Glutamatergic neuron (in vitro differentiated cells): Measurements from ENCODE around the gene MTG2. TPM values are rescaled to one million over a fixed set of nuclear protein-coding genes. Genes with fewer than 3 reads are reported as not detected.

Experiments
- DNase-seq: peaks from one replicate; pipeline ENCODE4 v3.0.0; 2022
- H3K27ac Mint-ChIP-seq: one replicate; pipeline ENCODE4 v1.8.0; 2020; ENCODE audit warnings: mild to moderate bottlenecking, mixed read lengths, inconsistent platforms; ENCODE audit not compliant: unreplicated experiment
- H3K27me3 Mint-ChIP-seq: one replicate; pipeline ENCODE4 v1.8.0; 2020; ENCODE audit warnings: mild to moderate bottlenecking, moderate library complexity, mixed read lengths, inconsistent platforms; ENCODE audit not compliant: unreplicated experiment
- H3K36me3 Mint-ChIP-seq: one replicate; pipeline ENCODE4 v1.8.0; 2020; ENCODE audit warnings: mild to moderate bottlenecking, mixed read lengths, inconsistent platforms; ENCODE audit not compliant: unreplicated experiment
- H3K4me1 Mint-ChIP-seq: one replicate; pipeline ENCODE4 v1.8.0; 2020; ENCODE audit warnings: mild to moderate bottlenecking, low read depth, mixed read lengths, inconsistent platforms; ENCODE audit not compliant: unreplicated experiment
- H3K4me3 Mint-ChIP-seq: one replicate; pipeline ENCODE4 v1.8.0; 2020; ENCODE audit warnings: mild to moderate bottlenecking, mixed read lengths, inconsistent platforms; ENCODE audit not compliant: unreplicated experiment
- H3K9me3 Mint-ChIP-seq: one replicate; pipeline ENCODE4 v1.8.0; 2020; ENCODE audit warnings: mild to moderate bottlenecking, moderate library complexity, mixed read lengths, inconsistent platforms; ENCODE audit not compliant: unreplicated experiment
- total RNA-seq: library from RNA; stranded (reverse); fragmentation: NEBNext Ultra II Directional; extraction: Animal tissue kit (Norgen Biotek cat#: 25700); gene quantifications from one replicate; pipeline ENCODE4 v1.2.1, GENCODE V29; 2021; ENCODE audit not compliant: unreplicated experiment
- TF ChIP-seq, protein P1 (sequence below): fragments of 200-600 bp; sonication (generic); IDR thresholded peaks from one replicate; pipeline ENCODE4 v1.5.0; 2021; ENCODE audit not compliant: partially characterized antibody, unreplicated experiment

The MTG2 gene
- total RNA-seq, 1 donor from 2014 or later = 27.1 TPM

DNA sequence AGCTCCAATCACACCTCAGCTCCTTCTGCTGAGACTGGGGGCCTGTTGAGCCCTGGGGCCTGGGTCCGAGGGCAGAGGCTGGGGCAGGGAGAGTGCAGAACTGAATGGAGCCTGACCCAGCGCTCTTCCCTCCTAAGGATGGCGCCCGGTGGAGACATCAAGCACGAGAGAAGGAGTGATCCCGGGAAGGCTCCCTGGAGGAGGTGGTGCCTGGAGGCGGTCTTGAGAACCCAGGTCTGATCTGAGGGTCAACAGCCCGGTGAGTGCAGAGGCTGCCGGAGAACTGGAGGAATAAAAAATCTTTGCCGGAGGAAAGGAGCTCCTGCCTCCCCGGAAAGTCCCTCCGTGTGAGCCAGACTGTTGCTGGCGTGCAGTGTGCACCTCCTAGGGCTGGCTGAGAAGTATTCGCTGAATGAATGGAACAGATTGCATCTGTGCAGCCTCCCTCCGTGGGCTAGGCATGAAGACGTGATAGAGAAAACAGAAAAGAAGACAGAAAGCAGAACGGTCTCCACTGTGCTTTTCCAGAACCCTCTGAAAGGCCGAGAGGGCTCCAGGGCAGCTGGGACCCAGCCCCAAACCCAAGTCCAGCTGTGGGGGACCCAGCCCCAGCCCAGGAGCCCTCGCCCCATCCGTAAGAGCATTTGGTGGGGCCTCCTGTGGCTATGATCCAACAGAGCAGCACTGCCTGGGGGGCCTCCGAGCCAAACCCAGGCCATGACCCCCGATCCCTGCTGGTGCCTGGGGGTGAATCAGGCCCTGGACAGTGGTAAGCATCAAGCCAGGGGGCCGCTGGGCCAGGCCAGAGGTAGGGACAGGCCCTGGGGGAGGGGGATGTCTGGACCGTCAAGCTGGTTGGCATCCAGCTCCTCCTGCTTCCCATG, 44.1 kb downstream of the MTG2 start:
- Mint-ChIP-seq H3K27ac (peak overlapping the region; percentile 72), H3K9me3 (peaks cover 4% of the 10 kb centered on the region), H3K4me1 (peaks cover 1% of the 10 kb centered on the region), H3K4me3 (no peak overlapping the region), H3K27me3 (peaks cover 7% of the 10 kb centered on the region), H3K36me3 (no peaks in the 10 kb centered on the region)
- DNase-seq = no peak
- TF ChIP-seq, protein P1, sequence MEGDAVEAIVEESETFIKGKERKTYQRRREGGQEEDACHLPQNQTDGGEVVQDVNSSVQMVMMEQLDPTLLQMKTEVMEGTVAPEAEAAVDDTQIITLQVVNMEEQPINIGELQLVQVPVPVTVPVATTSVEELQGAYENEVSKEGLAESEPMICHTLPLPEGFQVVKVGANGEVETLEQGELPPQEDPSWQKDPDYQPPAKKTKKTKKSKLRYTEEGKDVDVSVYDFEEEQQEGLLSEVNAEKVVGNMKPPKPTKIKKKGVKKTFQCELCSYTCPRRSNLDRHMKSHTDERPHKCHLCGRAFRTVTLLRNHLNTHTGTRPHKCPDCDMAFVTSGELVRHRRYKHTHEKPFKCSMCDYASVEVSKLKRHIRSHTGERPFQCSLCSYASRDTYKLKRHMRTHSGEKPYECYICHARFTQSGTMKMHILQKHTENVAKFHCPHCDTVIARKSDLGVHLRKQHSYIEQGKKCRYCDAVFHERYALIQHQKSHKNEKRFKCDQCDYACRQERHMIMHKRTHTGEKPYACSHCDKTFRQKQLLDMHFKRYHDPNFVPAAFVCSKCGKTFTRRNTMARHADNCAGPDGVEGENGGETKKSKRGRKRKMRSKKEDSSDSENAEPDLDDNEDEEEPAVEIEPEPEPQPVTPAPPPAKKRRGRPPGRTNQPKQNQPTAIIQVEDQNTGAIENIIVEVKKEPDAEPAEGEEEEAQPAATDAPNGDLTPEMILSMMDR = no peak

DNA sequence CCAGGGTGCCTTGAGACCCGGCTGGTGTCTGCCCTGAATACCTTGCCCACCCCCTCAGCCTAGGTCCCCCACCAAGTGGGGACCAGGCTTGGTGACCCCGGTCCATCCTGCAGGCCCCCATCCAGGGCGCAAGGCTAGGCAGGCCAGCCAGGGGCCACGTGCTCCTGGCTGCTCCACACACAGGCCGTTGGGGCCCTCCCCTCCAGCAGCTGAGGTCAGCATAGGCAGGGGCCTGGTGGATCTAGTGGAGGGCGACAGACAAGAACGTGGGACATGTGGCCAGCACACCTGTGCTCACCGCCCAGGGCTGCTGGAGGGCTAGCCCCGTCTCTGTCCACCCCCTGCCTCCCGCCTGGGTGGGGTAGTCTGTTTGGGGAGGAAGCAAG, 44.8 kb downstream of the MTG2 start:
- no peaks in the 10 kb centered on the region for H3K36me3 Mint-ChIP-seq
- H3K9me3 Mint-ChIP-seq = peaks cover 4% of the 10 kb centered on the region
- H3K27me3 Mint-ChIP-seq = peaks cover 7% of the 10 kb centered on the region
- H3K4me3 Mint-ChIP-seq = no peak overlapping the region
- TF ChIP-seq, protein P1 = no peak
- peak; percentile 26 for DNase-seq
- no peak overlapping the region for H3K27ac Mint-ChIP-seq
- H3K4me1 Mint-ChIP-seq = peaks cover 1% of the 10 kb centered on the region

DNA sequence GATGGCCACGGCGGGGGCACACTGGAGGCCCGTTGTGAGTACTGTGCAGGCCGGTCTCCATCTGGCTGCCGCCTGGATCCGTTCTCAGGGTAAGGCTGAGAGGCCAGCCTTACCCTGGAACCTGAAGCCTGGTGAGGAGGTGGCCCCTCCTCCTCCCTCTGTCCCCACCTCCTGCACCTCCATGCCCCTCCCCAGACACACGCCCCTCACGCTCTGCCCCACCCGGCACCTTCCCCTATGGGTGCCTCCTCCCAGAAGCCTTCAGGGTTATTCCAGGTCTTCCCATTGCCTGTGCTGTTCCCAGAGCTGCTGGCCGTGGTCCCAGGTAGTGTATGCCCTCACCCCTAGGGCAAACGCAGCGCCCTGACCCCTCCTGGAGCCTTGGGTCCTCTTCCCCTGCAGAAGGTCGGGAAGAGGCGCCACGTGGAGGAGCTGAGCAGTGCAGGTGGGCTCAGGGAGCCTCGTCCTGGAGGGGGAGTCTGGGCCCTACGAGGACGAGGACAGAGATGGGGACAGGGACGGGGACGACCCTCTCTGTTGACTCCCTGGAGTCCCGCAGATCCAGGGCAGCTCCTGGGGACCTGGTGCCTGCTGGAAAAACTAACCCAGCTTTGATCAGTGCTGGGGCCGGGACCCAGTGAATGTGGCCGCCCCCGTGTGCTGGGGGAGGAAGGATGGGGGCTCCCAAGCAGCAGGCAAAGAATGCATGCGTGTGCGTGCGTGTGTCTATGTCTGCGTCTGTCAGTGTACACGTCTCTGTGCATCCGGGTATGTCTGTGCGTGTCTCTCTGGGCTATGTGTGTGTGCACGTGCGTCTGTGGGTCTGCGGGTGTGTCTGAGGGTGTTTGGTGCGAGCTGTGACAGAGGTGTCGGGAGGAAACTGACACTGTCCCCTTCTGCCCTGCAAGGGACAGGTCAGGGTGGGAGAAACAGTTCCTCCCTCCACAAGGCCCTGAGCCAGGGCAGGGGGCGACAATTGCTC, 45.4 kb downstream of the MTG2 start:
- no peak overlapping the region for H3K4me3 Mint-ChIP-seq
- no peak for DNase-seq
- TF ChIP-seq, protein P1 = no peak
- peaks cover 4% of the 10 kb centered on the region for H3K9me3 Mint-ChIP-seq
- peaks cover 1% of the 10 kb centered on the region for H3K4me1 Mint-ChIP-seq
- peaks cover 7% of the 10 kb centered on the region for H3K27me3 Mint-ChIP-seq
- no peaks in the 10 kb centered on the region for H3K36me3 Mint-ChIP-seq
- no peak overlapping the region for H3K27ac Mint-ChIP-seq

DNA sequence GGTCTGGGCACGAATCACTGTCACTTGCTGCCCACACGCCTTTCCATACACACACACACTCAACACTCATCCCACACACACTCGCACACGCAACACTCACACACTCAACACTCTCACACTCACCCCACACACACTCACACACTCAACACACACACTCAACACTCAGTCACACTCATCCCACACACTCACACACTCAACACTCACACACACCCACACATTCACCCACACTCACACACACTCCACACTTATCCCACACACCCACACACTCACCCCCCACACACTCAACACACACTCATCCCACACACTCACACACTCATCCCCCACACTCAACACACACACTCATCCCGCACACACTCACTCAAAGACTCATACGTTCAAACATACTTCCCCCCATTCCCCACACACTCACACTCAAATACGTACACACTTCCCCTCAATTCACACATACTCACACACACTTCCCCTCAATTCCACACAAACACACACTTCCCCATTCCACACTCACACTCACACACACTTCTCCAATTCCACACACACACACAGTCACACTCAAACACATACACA, 46.2 kb downstream of the MTG2 start:
- H3K4me3 Mint-ChIP-seq = no peak overlapping the region
- H3K4me1 Mint-ChIP-seq = peaks cover 1% of the 10 kb centered on the region
- H3K27me3 Mint-ChIP-seq = peaks cover 10% of the 10 kb centered on the region
- H3K9me3 Mint-ChIP-seq = peaks cover 4% of the 10 kb centered on the region
- no peak overlapping the region for H3K27ac Mint-ChIP-seq
- DNase-seq = no peak
- TF ChIP-seq, protein P1 = no peak
- no peaks in the 10 kb centered on the region for H3K36me3 Mint-ChIP-seq
